CD8-positive, alpha-beta memory T cell (primary cell): ENCODE data around the gene LDLRAD4. TPM values are rescaled to one million over a fixed set of nuclear protein-coding genes. Genes with fewer than 3 reads are reported as not detected.
A peak's percentile ranks its signal among the peaks of the same experiment; 100 is the strongest.

Experiments used
- CTCF ChIA-PET: fragments of 350-600 bp; sonication (Branson Sonifier 250); formaldehyde crosslinking; loops from one replicate; lab custom pipeline; 2021; ENCODE audit warnings: antibody characterized with exemption; lab: Charles Lee
- POLR2A ChIA-PET: fragments of 350-600 bp; sonication (Branson Sonifier 250); formaldehyde crosslinking; loops from one replicate; lab custom pipeline; 2021; ENCODE audit warnings: antibody characterized with exemption; lab: Charles Lee
- DNase-seq, 5 donors: peaks; one replicate each; pipeline versions ENCODE4 v3.0.0 to v3.0.0-alpha.2; 2020 to 2022; ENCODE audit warnings: mixed read lengths in 1 of 5
- H3K27ac ChIP-seq: one replicate; pipeline ENCODE4 v1.7.0; 2013; ENCODE audit warnings: low read depth, mild to moderate bottlenecking, low read length, moderate library complexity
- H3K27me3 ChIP-seq: 2 replicates; pipeline ENCODE4 v1.7.0; 2013; ENCODE audit warnings: low read length, mild to moderate bottlenecking; ENCODE audit not compliant: insufficient read depth, poor library complexity, severe bottlenecking
- H3K36me3 ChIP-seq: 2 replicates; pipeline ENCODE4 v1.7.0; 2013; ENCODE audit warnings: mild to moderate bottlenecking, low read length, moderate library complexity; ENCODE audit not compliant: insufficient read depth
- H3K4me1 ChIP-seq: 2 replicates; pipeline ENCODE4 v1.7.0; 2013; ENCODE audit warnings: mild to moderate bottlenecking, low read length, moderate library complexity; ENCODE audit not compliant: insufficient read depth
- H3K4me3 ChIP-seq: 2 replicates; pipeline ENCODE4 v1.7.0; 2013; ENCODE audit warnings: mild to moderate bottlenecking, low read length
- H3K9me3 ChIP-seq: 2 replicates; pipeline ENCODE4 v1.7.0; 2013; ENCODE audit warnings: mild to moderate bottlenecking, low read length
- H3K27ac Mint-ChIP-seq, 8 donors: one replicate each; pipeline ENCODE4 v1.8.0; 2020 to 2021; ENCODE audit warnings: mixed read lengths in 8 of 8, mild to moderate bottlenecking in 6 of 8, inconsistent platforms in 3 of 8, moderate library complexity in 3 of 8
- H3K27me3 Mint-ChIP-seq, 2 donors: one replicate each; pipeline ENCODE4 v1.8.0; 2020 to 2021; ENCODE audit warnings: mixed read lengths in 2 of 2, mild to moderate bottlenecking in 1 of 2, moderate library complexity in 1 of 2
- H3K36me3 Mint-ChIP-seq, 3 donors: one replicate each; pipeline ENCODE4 v1.8.0; 2020 to 2021; ENCODE audit warnings: mixed read lengths in 3 of 3, inconsistent platforms in 1 of 3, mild to moderate bottlenecking in 1 of 3
- H3K4me1 Mint-ChIP-seq, 3 donors: one replicate each; pipeline ENCODE4 v1.8.0; 2020 to 2021; ENCODE audit warnings: mixed read lengths in 3 of 3, inconsistent platforms in 1 of 3, mild to moderate bottlenecking in 1 of 3
- H3K4me3 Mint-ChIP-seq, 7 donors: one replicate each; pipeline ENCODE4 v1.8.0; 2020 to 2021; ENCODE audit warnings: mixed read lengths in 7 of 7, mild to moderate bottlenecking in 6 of 7, moderate library complexity in 4 of 7, inconsistent platforms in 2 of 7
- H3K9me3 Mint-ChIP-seq, 5 donors: one replicate each; pipeline ENCODE4 v1.8.0; 2020 to 2022; ENCODE audit warnings: mixed read lengths in 5 of 5, mild to moderate bottlenecking in 3 of 5, moderate library complexity in 2 of 5, inconsistent platforms in 1 of 5
- polyA plus RNA-seq: library from polyadenylated mRNA; unstranded; fragments of 300-500 nt; fragmentation: Illumina TruSeq; gene quantifications from one replicate; pipeline ENCODE4 v1.2.3, GENCODE V29; 2021
- total RNA-seq, 2 experiments: library from RNA; stranded (reverse); gene quantifications; one replicate each; pipeline ENCODE4 v1.2.3, GENCODE V29; 2021

The LDLRAD4 gene
- total and polyA plus RNA-seq, 3 experiments from 2014 or later = 8.1 to 30.4 (median 27.3) TPM

- Mint-ChIP-seq H3K4me3 (peak overlapping the region in 1 of 7 donors; percentile 19), H3K36me3 (peaks cover 0 to 3% (median 0%) of the 10 kb centered on the region in 3 donors), H3K27ac (peak overlapping the region in 5 of 8 donors; percentile 15 to 85 (median 73)), H3K9me3 (no peaks in the 10 kb centered on the region), H3K4me1 (peaks cover 28 to 37% (median 34%) of the 10 kb centered on the region in 3 donors), H3K27me3 (peaks cover 10 to 14% of the 10 kb centered on the region in 2 donors)
- DNase-seq = no peak
- Histone ChIP-seq H3K36me3 (no peaks in the 10 kb centered on the region), H3K4me3 (no peak overlapping the region), H3K9me3 (no peaks in the 10 kb centered on the region), H3K4me1 (peaks cover 11% of the 10 kb centered on the region), H3K27ac (no peak overlapping the region), H3K27me3 (no peaks in the 10 kb centered on the region)
- ChIA-PET POLR2A (no interaction called here), CTCF (interaction anchor here (1.0 kb wide), 1 partner anchor 10 kb away, joined by 3 read pairs; no protein-coding TSS in a partner anchor)
These were observed 71.1 kb downstream of the LDLRAD4 start for GRCh38 chr18:13289481-13290205.

GRCh38 chr18:13290856-13291271 is 72.3 kb downstream of the LDLRAD4 start:
- Mint-ChIP-seq H3K9me3 (no peaks in the 10 kb centered on the region), H3K4me1 (peaks cover 20 to 30% (median 25%) of the 10 kb centered on the region in 3 donors), H3K4me3 (peak overlapping the region in 2 of 7 donors; percentile 3 to 38), H3K27ac (peak overlapping the region; percentile 15 to 89 (median 64)), H3K27me3 (peaks cover 5 to 8% of the 10 kb centered on the region in 2 donors), H3K36me3 (peaks cover 0 to 3% (median 0%) of the 10 kb centered on the region in 3 donors)
- ChIA-PET POLR2A (interaction anchor here (1.0 kb wide), 1 partner anchor 300 kb away, joined by 3 read pairs; the partner anchor contains the start of gene CEP192), CTCF (interaction anchor here (1.0 kb wide), 1 partner anchor 11 kb away, joined by 3 read pairs; no protein-coding TSS in a partner anchor)
- no peak overlapping the region for H3K4me3 ChIP-seq
- no peaks in the 10 kb centered on the region for H3K9me3 ChIP-seq
- H3K36me3 ChIP-seq = no peaks in the 10 kb centered on the region
- H3K27ac ChIP-seq = no peak overlapping the region
- H3K4me1 ChIP-seq = peaks cover 7% of the 10 kb centered on the region
- DNase-seq = peak in 3 of 5 donors; percentile 32 to 72 (median 46)
- no peaks in the 10 kb centered on the region for H3K27me3 ChIP-seq

- Histone ChIP-seq H3K27me3 (no peaks in the 10 kb centered on the region), H3K4me3 (no peak overlapping the region), H3K4me1 (peaks cover 7% of the 10 kb centered on the region), H3K27ac (no peak overlapping the region), H3K9me3 (no peaks in the 10 kb centered on the region), H3K36me3 (no peaks in the 10 kb centered on the region)
- Mint-ChIP-seq H3K9me3 (no peaks in the 10 kb centered on the region), H3K4me1 (peaks cover 18 to 30% (median 25%) of the 10 kb centered on the region in 3 donors), H3K36me3 (peaks cover 0 to 3% (median 0%) of the 10 kb centered on the region in 3 donors), H3K27me3 (peaks cover 5 to 8% of the 10 kb centered on the region in 2 donors), H3K4me3 (peak overlapping the region in 2 of 7 donors; percentile 3 to 38), H3K27ac (peak overlapping the region in 6 of 8 donors; percentile 15 to 88 (median 51))
- ChIA-PET POLR2A (interaction anchor here (1.0 kb wide), 1 partner anchor 300 kb away, joined by 3 read pairs; the partner anchor contains the start of gene CEP192), CTCF (no interaction called here)
- DNase-seq = no peak
These were observed 72.7 kb downstream of the LDLRAD4 start for GRCh38 chr18:13291299-13291698.

GRCh38 chr18:13291745-13292447 is 73.3 kb downstream of the LDLRAD4 start:
- Mint-ChIP-seq H3K27me3 (peaks cover 5 to 8% of the 10 kb centered on the region in 2 donors), H3K9me3 (no peaks in the 10 kb centered on the region), H3K4me3 (peak overlapping the region in 1 of 7 donors; percentile 33), H3K4me1 (peaks cover 19 to 30% (median 25%) of the 10 kb centered on the region in 3 donors), H3K36me3 (peaks cover 0 to 3% (median 0%) of the 10 kb centered on the region in 3 donors), H3K27ac (peak overlapping the region in 1 of 8 donors; percentile 49)
- Histone ChIP-seq H3K36me3 (no peaks in the 10 kb centered on the region), H3K4me1 (peaks cover 7% of the 10 kb centered on the region), H3K27me3 (no peaks in the 10 kb centered on the region), H3K4me3 (no peak overlapping the region), H3K27ac (no peak overlapping the region), H3K9me3 (no peaks in the 10 kb centered on the region)
- POLR2A ChIA-PET = interaction anchor here (1.0 kb wide), 1 partner anchor 301 kb away, joined by 3 read pairs; the partner anchor contains the start of gene CEP192
- CTCF ChIA-PET = no interaction called here
- no peak for DNase-seq

- peaks cover 17 to 30% (median 25%) of the 10 kb centered on the region in 3 donors for H3K4me1 Mint-ChIP-seq
- CTCF ChIA-PET = no interaction called here
- Histone ChIP-seq H3K4me3 (no peak overlapping the region), H3K27ac (no peak overlapping the region), H3K27me3 (no peaks in the 10 kb centered on the region), H3K4me1 (peaks cover 7% of the 10 kb centered on the region), H3K36me3 (no peaks in the 10 kb centered on the region), H3K9me3 (no peaks in the 10 kb centered on the region)
- no peaks in the 10 kb centered on the region for H3K9me3 Mint-ChIP-seq
- no peak for DNase-seq
- H3K4me3 Mint-ChIP-seq = no peak overlapping the region
- H3K27me3 Mint-ChIP-seq = peaks cover 5 to 8% of the 10 kb centered on the region in 2 donors
- POLR2A ChIA-PET = no interaction called here
- H3K27ac Mint-ChIP-seq = no peak overlapping the region
- H3K36me3 Mint-ChIP-seq = peaks cover 0 to 3% (median 0%) of the 10 kb centered on the region in 3 donors
These were observed 74.2 kb downstream of the LDLRAD4 start for GRCh38 chr18:13292736-13293135.

GRCh38 chr18:13294309-13294708 is 75.7 kb downstream of the LDLRAD4 start:
- H3K4me3 Mint-ChIP-seq = no peak overlapping the region
- peaks cover 7% of the 10 kb centered on the region for H3K4me1 ChIP-seq
- H3K36me3 ChIP-seq = no peaks in the 10 kb centered on the region
- CTCF ChIA-PET = interaction anchor here (1.7 kb wide), 1 partner anchor 29 kb away, joined by 4 read pairs; no protein-coding TSS in a partner anchor
- H3K9me3 Mint-ChIP-seq = no peaks in the 10 kb centered on the region
- H3K4me1 Mint-ChIP-seq = peaks cover 14 to 23% (median 21%) of the 10 kb centered on the region in 3 donors
- H3K9me3 ChIP-seq = no peaks in the 10 kb centered on the region
- peaks cover 3 to 8% of the 10 kb centered on the region in 2 donors for H3K27me3 Mint-ChIP-seq
- H3K36me3 Mint-ChIP-seq = peaks cover 0 to 3% (median 0%) of the 10 kb centered on the region in 3 donors
- peak overlapping the region in 1 of 8 donors; percentile 1 for H3K27ac Mint-ChIP-seq
- H3K27me3 ChIP-seq = no peaks in the 10 kb centered on the region
- POLR2A ChIA-PET = no interaction called here
- H3K4me3 ChIP-seq = no peak overlapping the region
- H3K27ac ChIP-seq = no peak overlapping the region
- DNase-seq = peak in 1 of 5 donors; percentile 33

- CTCF ChIA-PET = interaction anchor here (1.7 kb wide), 1 partner anchor 30 kb away, joined by 4 read pairs; no protein-coding TSS in a partner anchor
- H3K4me1 Mint-ChIP-seq = peaks cover 7% of the 10 kb centered on the region in 3 donors
- no peak for DNase-seq
These were observed 77.3 kb downstream of the LDLRAD4 start for GRCh38 chr18:13295894-13296293.

More at GRCh38 chr18:13295894-13296293, 77.3 kb downstream of the LDLRAD4 start:
- H3K4me3 Mint-ChIP-seq = no peak overlapping the region
- Histone ChIP-seq H3K36me3 (no peaks in the 10 kb centered on the region), H3K27ac (no peak overlapping the region), H3K4me1 (no peaks in the 10 kb centered on the region), H3K4me3 (no peak overlapping the region), H3K27me3 (no peaks in the 10 kb centered on the region), H3K9me3 (no peaks in the 10 kb centered on the region)
- H3K27ac Mint-ChIP-seq = peak overlapping the region in 1 of 8 donors; percentile 35
- H3K27me3 Mint-ChIP-seq = peaks cover 0 to 8% of the 10 kb centered on the region in 2 donors
- H3K9me3 Mint-ChIP-seq = no peaks in the 10 kb centered on the region
- POLR2A ChIA-PET = no interaction called here
- H3K36me3 Mint-ChIP-seq = peaks cover 0 to 3% (median 0%) of the 10 kb centered on the region in 3 donors
